ENCODE results near the gene CARS1. TPM values are rescaled to one million over a fixed set of nuclear protein-coding genes. Genes with fewer than 3 reads are reported as not detected.
A peak's percentile ranks its signal among the peaks of the same experiment; 100 is the strongest.

The CARS1 gene
- total and polyA plus RNA-seq, 9 donors = 12.5 to 148 (median 17.6) TPM

GRCh38 chr11:3104051-3104714, 47.0 kb upstream of the CARS1 start:
- intact Hi-C loops (cut with DNase I) = loop anchor here in 1 of 4 donors (10.0 kb wide), 1 partner anchor 111 kb away; the partner anchor contains the start of gene MRGPRG
- H3K36me3 ChIP-seq = no peaks in the 10 kb centered on the region
- no peak for DNase-seq

GRCh38 chr11:3103076-3103475, 45.9 kb upstream of the CARS1 start:
- intact Hi-C loops (cut with DNase I) = loop anchor here in 1 of 4 donors (10.0 kb wide), 1 partner anchor 112 kb away; the partner anchor contains the start of gene MRGPRG
- 69 to 81% (median 79%) methylated on average over 11 of the region's 11 CpGs for WGBS, 3 donors
- Histone ChIP-seq H3K36me3 (no peaks in the 10 kb centered on the region), H3K9me3 (no peaks in the 10 kb centered on the region), H3K27ac (no peak overlapping the region), H3K4me3 (no peak overlapping the region), H3K4me1 (ENCODE audit: insufficient read depth) (no peaks in the 10 kb centered on the region), H3K27me3 (no peaks in the 10 kb centered on the region)
- DNase-seq = peak in 1 of 5 donors; percentile 25
- TF ChIP-seq EP300 (IDR thresholded peaks at IDR 0.05) = no peak
- TF ChIP-seq CTCF (IDR thresholded peaks at IDR 0.05) = no peak
- no peak for TF ChIP-seq POLR2A (IDR thresholded peaks at IDR 0.05)

More at GRCh38 chr11:3104051-3104714, 47.0 kb upstream of the CARS1 start:
- H3K27me3 ChIP-seq = no peaks in the 10 kb centered on the region
- 91 to 94% (median 93%) methylated on average over 22 of the region's 22 CpGs for WGBS, 3 donors
- no peaks in the 10 kb centered on the region for H3K9me3 ChIP-seq
- no peak overlapping the region for H3K27ac ChIP-seq
- TF ChIP-seq EP300 (IDR thresholded peaks at IDR 0.05) (no peak), CTCF (IDR thresholded peaks at IDR 0.05) (no peak), POLR2A (IDR thresholded peaks at IDR 0.05) (no peak)
- H3K4me3 ChIP-seq = no peak overlapping the region
- H3K4me1 ChIP-seq (ENCODE audit: insufficient read depth) = no peaks in the 10 kb centered on the region

GRCh38 chr11:3102641-3102921, 45.4 kb upstream of the CARS1 start:
- intact Hi-C loops (cut with DNase I) = loop anchor here in 1 of 4 donors (10.0 kb wide), 1 partner anchor 112 kb away; the partner anchor contains the start of gene MRGPRG
- WGBS, 3 donors = 91 to 100% (median 94%) methylated on average over 5 of the region's 5 CpGs
- no peaks in the 10 kb centered on the region for H3K36me3 ChIP-seq
- H3K4me3 ChIP-seq = no peak overlapping the region
- H3K27ac ChIP-seq = no peak overlapping the region
- no peaks in the 10 kb centered on the region for H3K27me3 ChIP-seq
- H3K4me1 ChIP-seq (ENCODE audit: insufficient read depth) = no peaks in the 10 kb centered on the region
- TF ChIP-seq POLR2A (IDR thresholded peaks at IDR 0.05) = no peak
- no peak for TF ChIP-seq EP300 (IDR thresholded peaks at IDR 0.05)
- TF ChIP-seq CTCF (IDR thresholded peaks at IDR 0.05) = no peak
- H3K9me3 ChIP-seq = no peaks in the 10 kb centered on the region
- DNase-seq = no peak

- no peak overlapping the region for H3K27ac ChIP-seq
- 84 to 90% (median 84%) methylated on average over 13 to 20 of the region's 20 CpGs for WGBS, 3 donors
- no peak for TF ChIP-seq EP300 (IDR thresholded peaks at IDR 0.05)
- no peak for TF ChIP-seq POLR2A (IDR thresholded peaks at IDR 0.05)
- TF ChIP-seq CTCF (IDR thresholded peaks at IDR 0.05) = no peak
- no peaks in the 10 kb centered on the region for H3K4me1 ChIP-seq (ENCODE audit: insufficient read depth)
- intact Hi-C loops (cut with DNase I) = loop anchor here in 1 of 4 donors (10.0 kb wide), 1 partner anchor 113 kb away; the partner anchor contains the start of gene MRGPRG
- H3K27me3 ChIP-seq = no peaks in the 10 kb centered on the region
- DNase-seq = peak in 1 of 5 donors; percentile 30
- H3K4me3 ChIP-seq = no peak overlapping the region
- no peaks in the 10 kb centered on the region for H3K9me3 ChIP-seq
- H3K36me3 ChIP-seq = no peaks in the 10 kb centered on the region
These were observed 44.9 kb upstream of the CARS1 start for GRCh38 chr11:3101921-3102640.

All from ovary (tissue), 9 donors.